ENCODE results near the gene IGFL3. TPM values are rescaled to one million over a fixed set of nuclear protein-coding genes. Genes with fewer than 3 reads are reported as not detected.

IGFL3 gene
- total RNA-seq, 6 experiments from 2014 or later = not detected

GRCh38 chr19:46076031-46076880, 48.2 kb downstream of the IGFL3 start:
- intact Hi-C loops (cut with DNase I) = loop anchor here (5.0 to 10.0 kb wide), 2 partner anchors 51 to 186 kb away; partner anchors contain the start of gene PGLYRP1 (in 1 of the 2)

GRCh38 chr19:46073268-46073922, 51.1 kb downstream of the IGFL3 start:
- Histone ChIP-seq H3K36me3 (no peaks in the 10 kb centered on the region), H3K9me3 (no peaks in the 10 kb centered on the region), H3K27me3 (peaks cover 0 to 18% of the 10 kb centered on the region in 2 donors), H3K4me1 (peaks cover 0 to 5% (median 0%) of the 10 kb centered on the region in 4 donors), H3K4me3 (no peak overlapping the region), H3K27ac (no peak overlapping the region)
- intact Hi-C loops (cut with DNase I) = loop anchor here in 1 of 2 donors (10.0 kb wide), 1 partner anchor 49 kb away; the partner anchor contains the start of gene PGLYRP1
- ATAC-seq = no peak
- no peak for DNase-seq
- no peak for TF ChIP-seq POLR2A (IDR thresholded peaks at IDR 0.05)
- no peak for TF ChIP-seq CTCF (IDR thresholded peaks at IDR 0.05)
- 76% methylated on average over 3 of the region's 3 CpGs for WGBS (ENCODE audit: insufficient coverage, low coverage, low lambda C conversion rate, missing lambda C conversion rate)

More at GRCh38 chr19:46076031-46076880, 48.2 kb downstream of the IGFL3 start:
- ATAC-seq = no peak
- DNase-seq = no peak
- peaks cover 0 to 18% of the 10 kb centered on the region in 2 donors for H3K27me3 ChIP-seq
- no peak overlapping the region for H3K27ac ChIP-seq
- H3K9me3 ChIP-seq = no peaks in the 10 kb centered on the region
- no peak for TF ChIP-seq POLR2A (IDR thresholded peaks at IDR 0.05)
- TF ChIP-seq CTCF (IDR thresholded peaks at IDR 0.05) = no peak
- H3K36me3 ChIP-seq = no peaks in the 10 kb centered on the region
- 21% methylated on average over 9 of the region's 9 CpGs for WGBS (ENCODE audit: insufficient coverage, low coverage, low lambda C conversion rate, missing lambda C conversion rate)
- peaks cover 0 to 5% (median 0%) of the 10 kb centered on the region in 4 donors for H3K4me1 ChIP-seq
- H3K4me3 ChIP-seq = no peak overlapping the region

Other genes starting within 250 kb of the IGFL3 start
- 10 to 100 TPM; 12.8 to 21.5 (median 15.5) TPM for gene IRF2BP1, start 238.5 kb downstream of the IGFL3 start, total RNA-seq
- gene MYPOP, start 222.1 kb downstream of the IGFL3 start, total RNA-seq = 1 to 10 TPM; 2.5 to 5.2 (median 3.9) TPM
- not detected for gene NANOS2, start 209.9 kb downstream of the IGFL3 start, total RNA-seq
- 1 to 10 TPM in 2 of 6 experiments, under 1 TPM in 4; 0.66 to 2.5 (median 0.85) TPM for gene NOVA2, start 150.8 kb downstream of the IGFL3 start, total RNA-seq
- gene CCDC61, start 129.2 kb downstream of the IGFL3 start, total RNA-seq = 1 to 10 TPM; 5.8 to 9.7 (median 8.1) TPM
- 1 to 10 TPM in 1 of 6 experiments, under 1 TPM in 1, not detected in 4; 0.86 to 1.1 TPM for gene PGLYRP1, start 101.6 kb downstream of the IGFL3 start, total RNA-seq
- not detected for gene IGFL4, start 83.7 kb downstream of the IGFL3 start, total RNA-seq
- not detected for gene IGFL2, start 23.6 kb upstream of the IGFL3 start, total RNA-seq
- not detected for gene IGFL1, start 105.1 kb upstream of the IGFL3 start, total RNA-seq
- gene HIF3A, start 172.4 kb upstream of the IGFL3 start, total RNA-seq = 1 to 10 TPM in 5 of 6 experiments, under 1 TPM in 1; 0.47 to 9.2 (median 4.5) TPM
- gene PPP5C, start 222.4 kb upstream of the IGFL3 start, total RNA-seq = 10 to 100 TPM; 23.9 to 47.8 (median 36.0) TPM

Measured in right lobe of liver (tissue), 6 donors.